MM.1S (cell line): ENCODE results near the gene SPINK14.

Experiments
- CTCF ChIP-seq: fragments of 300-600 bp; sonication (generic); IDR thresholded peaks from 2 replicates; pipeline ENCODE4 v1.5.1; 2016; ENCODE audit warnings: antibody characterized with exemption, low read length, mixed read lengths
- EZH2 ChIP-seq: fragments of 300-600 bp; sonication (generic); optimal IDR thresholded peaks from 2 replicates; pipeline ENCODE3; 2017; ENCODE audit warnings: low read depth, mild to moderate bottlenecking, antibody characterized with exemption, low read length, mixed read lengths

- TF ChIP-seq CTCF (no peak), EZH2 (no peak)
Measured at GRCh38 chr5:148205044-148205806, 36.9 kb downstream of the SPINK14 start.
